ENCODE results near the gene SNED1.
A peak's percentile ranks its signal among the peaks of the same experiment; 100 is the strongest.

Gene SNED1

GRCh38 chr2:241007111-241007510 is 8.7 kb downstream of the SNED1 start:
- no peak for DNase-seq

- DNase-seq, result no peak
These were observed 9.7 kb downstream of the SNED1 start for GRCh38 chr2:241007880-241008710.

GRCh38 chr2:241008711-241009121 is 10.3 kb downstream of the SNED1 start:
- no peak for DNase-seq

- no peak for DNase-seq
These were observed 10.8 kb downstream of the SNED1 start for GRCh38 chr2:241009191-241009590.

GRCh38 chr2:241009601-241010530 is 11.4 kb downstream of the SNED1 start:
- no peak for DNase-seq

- no peak for DNase-seq
These were observed 12.3 kb downstream of the SNED1 start for GRCh38 chr2:241010531-241011295.

- DNase-seq, result no peak
These were observed 12.8 kb downstream of the SNED1 start for GRCh38 chr2:241011296-241011600.

- DNase-seq, result no peak
These were observed 13.5 kb downstream of the SNED1 start for GRCh38 chr2:241011751-241012510.

GRCh38 chr2:241014224-241014623 is 15.8 kb downstream of the SNED1 start:
- no peak for DNase-seq

- DNase-seq, result no peak
These were observed 16.3 kb downstream of the SNED1 start for GRCh38 chr2:241014764-241015163.

- no peak for DNase-seq
These were observed 17.0 kb downstream of the SNED1 start for GRCh38 chr2:241015439-241015838.

GRCh38 chr2:241017228-241017940 is 19.0 kb downstream of the SNED1 start:
- DNase-seq, result no peak

GRCh38 chr2:241018051-241018891 is 19.9 kb downstream of the SNED1 start:
- DNase-seq, result no peak

- no peak for DNase-seq
These were observed 21.2 kb downstream of the SNED1 start for GRCh38 chr2:241019441-241020139.

GRCh38 chr2:241020201-241020600 is 21.8 kb downstream of the SNED1 start:
- DNase-seq, result no peak

GRCh38 chr2:241020629-241021190 is 22.3 kb downstream of the SNED1 start:
- no peak for DNase-seq

GRCh38 chr2:241025639-241026038 is 27.2 kb downstream of the SNED1 start:
- peak; percentile 6 for DNase-seq

- no peak for DNase-seq
These were observed 31.3 kb downstream of the SNED1 start for GRCh38 chr2:241029599-241030332.

- no peak for DNase-seq
These were observed 31.9 kb downstream of the SNED1 start for GRCh38 chr2:241030333-241030680.

Data from OCI-M1 (cell line).